B cell (primary cell): Measurements from ENCODE around the gene RIPOR2. TPM values are rescaled to one million over a fixed set of nuclear protein-coding genes. Genes with fewer than 3 reads are reported as not detected.
A peak's percentile ranks its signal among the peaks of the same experiment; 100 is the strongest.

Experiments used
- ATAC-seq: fragments of 200-7000 bp; cut with Tn5 transposase; one replicate; pipeline ENCODE4 v1.10.0; 2021; ENCODE audit warnings: low read depth, mild to moderate bottlenecking, moderate number of reproducible peaks, moderate library complexity
- CTCF ChIA-PET: fragments of 350-600 bp; sonication (Branson Sonifier 250); formaldehyde crosslinking; loops from one replicate; lab custom pipeline; 2021; ENCODE audit warnings: antibody characterized with exemption, inconsistent platforms; lab: Charles Lee
- POLR2A ChIA-PET: fragments of 350-600 bp; sonication (Branson Sonifier 250); formaldehyde crosslinking; loops from one replicate; lab custom pipeline; 2021; ENCODE audit warnings: antibody characterized with exemption; lab: Charles Lee
- DNase-seq: peaks from one replicate; pipeline ENCODE4 v3.0.0; 2013
- H2AFZ ChIP-seq: 2 replicates; pipeline ENCODE4 v1.6.1; 2012; ENCODE audit warnings: mild to moderate bottlenecking, low read depth, low read length; ENCODE audit not compliant: insufficient read depth, poor library complexity, severe bottlenecking
- H3K27ac ChIP-seq, 2 donors: 1 replicate in 1 of 2; 2 replicates in 1 of 2; pipeline ENCODE4 v1.5.1; 2012 to 2013; ENCODE audit warnings: low read length in 2 of 2, mild to moderate bottlenecking in 2 of 2, moderate library complexity in 1 of 2
- H3K27me3 ChIP-seq, 4 experiments: fragments of 200-600 bp in 1 of 4; sonication (generic) in 1 of 4; replicated peaks in 1 of 4; 1 replicate in 2 of 4; 2 replicates in 2 of 4; pipeline versions ENCODE4 v1.6.1 to v1.7.0; 2013 to 2016; ENCODE audit warnings: low read length in 3 of 4, mild to moderate bottlenecking in 2 of 4, mixed read lengths in 1 of 4, moderate library complexity in 1 of 4; ENCODE audit not compliant: insufficient read depth in 4 of 4, control insufficient read depth in 3 of 4; ENCODE audit errors: control extremely low read depth in 1 of 4
- H3K36me3 ChIP-seq, 2 experiments: replicated peaks in 1 of 2; 1 replicate in 1 of 2; 2 replicates in 1 of 2; pipeline versions ENCODE4 v1.6.1 to v1.7.1; 2013; ENCODE audit warnings: low read length in 1 of 2; ENCODE audit not compliant: insufficient read depth in 2 of 2, control insufficient read depth in 1 of 2; ENCODE audit errors: control extremely low read depth in 1 of 2, extremely low read depth in 1 of 2
- H3K4me1 ChIP-seq, 2 donors: fragments of 200-600 bp in 1 of 2; sonication (generic) in 1 of 2; 1 replicate in 1 of 2; 2 replicates in 1 of 2; pipeline versions ENCODE4 v1.5.1 to v1.6.1; 2013 to 2017; ENCODE audit warnings: low read length in 2 of 2; ENCODE audit not compliant: control insufficient read depth in 2 of 2, insufficient read depth in 2 of 2
- H3K4me2 ChIP-seq: replicated peaks from 2 replicates; pipeline ENCODE3; 2012; ENCODE audit warnings: mild to moderate bottlenecking, low read depth, low read length; ENCODE audit not compliant: poor library complexity, severe bottlenecking
- H3K4me3 ChIP-seq, 5 experiments: fragments of 200-600 bp in 1 of 5; sonication (generic) in 1 of 5; 1 replicate in 3 of 5; 2 replicates in 2 of 5; pipeline versions ENCODE4 v1.5.1 to v1.7.0; 2011 to 2016; ENCODE audit warnings: low read length in 4 of 5, mild to moderate bottlenecking in 4 of 5, low read depth in 2 of 5, control low read depth in 1 of 5, moderate library complexity in 1 of 5; ENCODE audit not compliant: insufficient read depth in 1 of 5; ENCODE audit errors: control extremely low read depth in 1 of 5, extremely low read depth in 1 of 5
- H3K79me2 ChIP-seq: fragments of 200-600 bp; sonication (generic); one replicate; pipeline ENCODE4 v1.6.0; 2016; ENCODE audit warnings: low read length; ENCODE audit not compliant: control insufficient read depth, insufficient read depth
- H3K9ac ChIP-seq: fragments of 200-600 bp; sonication (generic); 2 replicates; pipeline ENCODE4 v1.6.1; 2017; ENCODE audit warnings: mild to moderate bottlenecking, low read length, moderate library complexity
- H3K9me3 ChIP-seq, 3 donors: one replicate each; pipeline versions ENCODE4 v1.6.1 to v1.7.1; 2013; ENCODE audit warnings: low read length in 2 of 3; ENCODE audit not compliant: control insufficient read depth in 2 of 3, insufficient read depth in 1 of 3; ENCODE audit errors: control extremely low read depth in 1 of 3
- H4K20me1 ChIP-seq: 2 replicates; pipeline ENCODE4 v1.6.0; 2012; ENCODE audit warnings: mild to moderate bottlenecking, low read length; ENCODE audit not compliant: insufficient read depth, control insufficient read depth, poor library complexity, severe bottlenecking
- H3K27ac Mint-ChIP-seq: one replicate; pipeline ENCODE4 v1.8.0; 2021; ENCODE audit warnings: mixed read lengths
- H3K27me3 Mint-ChIP-seq: one replicate; pipeline ENCODE4 v1.8.0; 2021; ENCODE audit warnings: mixed read lengths
- H3K4me1 Mint-ChIP-seq: one replicate; pipeline ENCODE4 v1.8.0; 2021; ENCODE audit warnings: mixed read lengths
- H3K4me3 Mint-ChIP-seq: one replicate; pipeline ENCODE4 v1.8.0; 2021; ENCODE audit warnings: mixed read lengths
- H3K9me3 Mint-ChIP-seq: one replicate; pipeline ENCODE4 v1.8.0; 2022; ENCODE audit warnings: mixed read lengths; ENCODE audit not compliant: insufficient read depth
- EZH2 ChIP-seq: IDR thresholded peaks from 2 replicates; pipeline ENCODE4 v1.6.1; 2012; ENCODE audit warnings: borderline replicate concordance, low read depth, mild to moderate bottlenecking, moderate library complexity, low read length; ENCODE audit not compliant: insufficient read depth, poor library complexity, severe bottlenecking
- WGBS: methylation state at CpG from one replicate; pipeline ENCODE4 v1.1.5; 2013; ENCODE audit warnings: missing lambda C conversion rate; ENCODE audit not compliant: insufficient coverage; 5-methylcytosine and 5-hydroxymethylcytosine counted together
- intact Hi-C: fragments of 100-400 bp; cut with micrococcal nuclease; formaldehyde crosslinking; loops from one replicate; pipeline ENCODE4 v1.10.0; 2022
- polyA plus RNA-seq: library from polyadenylated mRNA; depleted of rRNA; stranded (reverse); fragments of >200 nt; gene quantifications from 2 replicates; pipeline ENCODE4 v1.2.3, GENCODE V29; 2012
- total RNA-seq, 2 donors: library from RNA; stranded (reverse); fragments of 120-200 nt in 1 of 2; gene quantifications; 1 replicate in 1 of 2; 2 replicates in 1 of 2; pipeline versions ENCODE4 v1.2.3 to v1.2.4, GENCODE V29; 2013 to 2022
- TF ChIP-seq, protein P1 (sequence below): fragments of 200-600 bp; IDR thresholded peaks from one replicate; pipeline ENCODE4 v1.8.0; 2022; ENCODE audit warnings: antibody characterized with exemption, mild to moderate bottlenecking

The RIPOR2 gene
- total and polyA plus RNA-seq, 2 donors (not counting 1 experiment from before 2014, with no cell fraction given) = 300 to 430 TPM

DNA sequence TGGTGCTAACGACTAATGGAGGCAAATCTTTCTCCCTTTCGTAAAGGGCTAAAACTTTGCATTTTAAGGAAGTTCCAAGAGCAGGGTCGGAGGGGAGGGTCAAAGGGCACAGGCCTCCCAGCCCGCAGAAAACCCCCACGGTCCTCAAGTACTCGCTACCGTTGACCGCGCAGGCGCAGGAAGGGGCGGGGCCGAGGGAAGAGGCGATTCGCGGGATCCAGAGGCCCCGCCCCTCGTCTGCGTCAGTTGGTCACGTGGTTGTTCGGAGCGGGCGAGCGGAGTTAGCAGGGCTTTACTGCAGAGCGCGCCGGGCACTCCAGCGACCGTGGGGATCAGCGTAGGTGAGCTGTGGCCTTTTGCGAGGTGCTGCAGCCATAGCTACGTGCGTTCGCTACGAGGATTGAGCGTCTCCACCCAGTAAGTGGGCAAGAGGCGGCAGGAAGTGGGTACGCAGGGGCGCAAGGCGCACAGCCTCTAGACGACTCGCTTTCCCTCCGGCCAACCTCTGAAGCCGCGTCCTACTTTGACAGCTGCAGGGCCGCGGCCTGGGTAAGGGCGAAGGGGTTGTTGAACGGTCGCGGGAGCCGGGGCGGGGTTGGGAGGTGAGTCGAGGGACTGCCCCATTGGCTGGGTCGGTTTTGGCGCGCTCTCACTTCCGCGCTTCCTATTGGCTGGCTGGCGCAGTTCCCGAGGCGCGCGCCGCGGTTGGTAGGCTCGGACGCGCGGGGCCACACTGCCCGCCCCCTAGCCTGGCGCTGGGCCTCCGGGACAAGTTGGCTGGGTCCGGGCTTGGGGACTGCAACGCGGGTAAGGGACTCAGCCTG, 160.9 kb downstream of the RIPOR2 start, which contains the start of gene GMNN:
GMNN (plus strand) TSS at position 242 of the 824 bp plus-strand sequence. CDS start 2,310 bp downstream, outside the sequence.
- Histone ChIP-seq H3K36me3 (no peaks in the 10 kb centered on the region), H3K79me2 (peaks cover 40% of the 10 kb centered on the region), H3K4me3 (peak within 1 kb of the TSS; percentile 93 to 100 (median 95)), H3K4me2 (peak within 1 kb of the TSS; percentile 81), H3K4me1 (peaks cover 14 to 21% of the 10 kb centered on the region in 2 donors), H2AFZ (peak within 1 kb of the TSS; percentile 96), H3K27me3 (no peaks in the 10 kb centered on the region), H4K20me1 (no peaks in the 10 kb centered on the region), H3K9ac (peak within 1 kb of the TSS; percentile 92), H3K9me3 (no peaks in the 10 kb centered on the region), H3K27ac (peak within 1 kb of the TSS; percentile 85 to 94)
- Mint-ChIP-seq H3K27ac (peak within 1 kb of the TSS; percentile 97), H3K4me3 (peak within 1 kb of the TSS; percentile 99), H3K4me1 (peaks cover 26% of the 10 kb centered on the region), H3K27me3 (no peaks in the 10 kb centered on the region), H3K9me3 (no peaks in the 10 kb centered on the region)
- DNase-seq = peak; percentile 98
- peak; percentile 90 for ATAC-seq
- WGBS = under 1% methylated on average over 71 of the region's 75 CpGs
- TF ChIP-seq, protein P1, sequence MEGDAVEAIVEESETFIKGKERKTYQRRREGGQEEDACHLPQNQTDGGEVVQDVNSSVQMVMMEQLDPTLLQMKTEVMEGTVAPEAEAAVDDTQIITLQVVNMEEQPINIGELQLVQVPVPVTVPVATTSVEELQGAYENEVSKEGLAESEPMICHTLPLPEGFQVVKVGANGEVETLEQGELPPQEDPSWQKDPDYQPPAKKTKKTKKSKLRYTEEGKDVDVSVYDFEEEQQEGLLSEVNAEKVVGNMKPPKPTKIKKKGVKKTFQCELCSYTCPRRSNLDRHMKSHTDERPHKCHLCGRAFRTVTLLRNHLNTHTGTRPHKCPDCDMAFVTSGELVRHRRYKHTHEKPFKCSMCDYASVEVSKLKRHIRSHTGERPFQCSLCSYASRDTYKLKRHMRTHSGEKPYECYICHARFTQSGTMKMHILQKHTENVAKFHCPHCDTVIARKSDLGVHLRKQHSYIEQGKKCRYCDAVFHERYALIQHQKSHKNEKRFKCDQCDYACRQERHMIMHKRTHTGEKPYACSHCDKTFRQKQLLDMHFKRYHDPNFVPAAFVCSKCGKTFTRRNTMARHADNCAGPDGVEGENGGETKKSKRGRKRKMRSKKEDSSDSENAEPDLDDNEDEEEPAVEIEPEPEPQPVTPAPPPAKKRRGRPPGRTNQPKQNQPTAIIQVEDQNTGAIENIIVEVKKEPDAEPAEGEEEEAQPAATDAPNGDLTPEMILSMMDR = no peak
- no peak for TF ChIP-seq EZH2
- POLR2A ChIA-PET = interaction anchor here (0.7 to 1.0 kb wide), 3 partner anchors 53 to 63 kb away, joined by 3 to 6 read pairs (median 6); no protein-coding TSS in a partner anchor
- intact Hi-C loops = loop anchor here (1.0 to 5.0 kb wide), 5 partner anchors 54 to 280 kb away; partner anchors contain the start of gene ACOT13
- CTCF ChIA-PET = interaction anchor here (0.6 to 1.4 kb wide), 6 partner anchors 10 to 296 kb away, joined by 3 to 6 read pairs (median 4); no protein-coding TSS in a partner anchor

DNA sequence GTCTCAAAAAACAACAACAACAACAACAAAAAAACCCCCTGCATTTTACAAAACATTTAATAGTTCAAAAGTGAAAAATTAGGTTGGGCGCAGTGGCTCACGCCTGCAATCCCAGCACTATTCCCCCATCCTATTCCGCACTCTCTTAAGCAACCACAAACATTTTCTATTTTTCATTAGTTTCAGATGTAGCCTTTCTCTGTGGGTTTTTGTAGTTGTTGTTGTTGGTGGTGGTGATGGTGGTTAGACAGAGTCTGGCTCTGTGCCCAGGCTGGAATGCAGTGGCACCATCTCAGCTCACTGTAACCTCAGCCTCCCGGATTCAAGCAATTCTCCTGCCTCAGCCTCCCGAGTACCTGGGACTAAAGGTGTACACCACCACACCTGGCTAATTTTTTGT, 167.4 kb downstream of the RIPOR2 start:
- Histone ChIP-seq H3K9ac (no peak overlapping the region), H3K36me3 (no peaks in the 10 kb centered on the region), H3K27ac (no peak overlapping the region), H4K20me1 (no peaks in the 10 kb centered on the region), H3K4me3 (no peak overlapping the region), H3K4me2 (no peak overlapping the region), H3K27me3 (no peaks in the 10 kb centered on the region), H3K9me3 (no peaks in the 10 kb centered on the region), H3K4me1 (no peaks in the 10 kb centered on the region), H2AFZ (no peak overlapping the region), H3K79me2 (no peaks in the 10 kb centered on the region)
- no peak overlapping the region for H3K4me3 Mint-ChIP-seq
- WGBS = no CpG with 5 or more reads among the region's 5 CpGs
- H3K9me3 Mint-ChIP-seq = no peaks in the 10 kb centered on the region
- DNase-seq (no peak), ATAC-seq (no peak)
- H3K4me1 Mint-ChIP-seq = no peaks in the 10 kb centered on the region
- intact Hi-C loops = no loop called here
- POLR2A ChIA-PET = no interaction called here
- no peak overlapping the region for H3K27ac Mint-ChIP-seq
- TF ChIP-seq, protein P1 = no peak
- no peak for TF ChIP-seq EZH2
- CTCF ChIA-PET = interaction anchor here (1.0 to 5.8 kb wide), 3 partner anchors 47 to 338 kb away, joined by 3 to 68 read pairs (median 5); no protein-coding TSS in a partner anchor
- no peaks in the 10 kb centered on the region for H3K27me3 Mint-ChIP-seq
